22Rv1 (cell line): ENCODE results near the gene PRRC2A.

Source experiments
- H3K27ac ChIP-seq: fragments of 450-650 bp; 2 replicates; pipeline ENCODE4 v1.5.1; 2017
- CTCF ChIP-seq: fragments of 450-650 bp; IDR thresholded peaks from 2 replicates; pipeline ENCODE4 v1.5.1; 2017; ENCODE audit warnings: mild to moderate bottlenecking
- ZFX ChIP-seq: fragments of 450-650 bp; IDR thresholded peaks from 2 replicates; pipeline ENCODE4 v1.6.1; 2017; ENCODE audit warnings: antibody characterized with exemption, borderline replicate concordance

PRRC2A gene

GRCh38 chr6:31631209-31631608 is 10.7 kb downstream of the PRRC2A start:
- 0 out of 2 replicates have a peak overlapping the region, but pooled peaks have one; percentile 2 for H3K27ac ChIP-seq
- TF ChIP-seq CTCF (no peak), ZFX (no peak)

GRCh38 chr6:31631681-31632278 is 11.3 kb downstream of the PRRC2A start:
- peak overlapping the region; percentile 8; the same call in 1 of the 2 replicates for H3K27ac ChIP-seq
- no peak for TF ChIP-seq ZFX
- TF ChIP-seq CTCF: no peak

- peak overlapping the region; percentile 8; the same call in 1 of the 2 replicates for H3K27ac ChIP-seq
- no peak for TF ChIP-seq CTCF
- no peak for TF ChIP-seq ZFX
Observed at GRCh38 chr6:31632279-31632946, 11.9 kb downstream of the PRRC2A start.

- TF ChIP-seq ZFX: no peak
- TF ChIP-seq CTCF: no peak
- H3K27ac ChIP-seq: peak overlapping the region; percentile 8; the same call in 1 of the 2 replicates
Observed at GRCh38 chr6:31633447-31633846, 12.9 kb downstream of the PRRC2A start.

GRCh38 chr6:31634131-31634530 is 13.6 kb downstream of the PRRC2A start:
- H3K27ac ChIP-seq: peak overlapping the region; percentile 1; the same call in 1 of the 2 replicates
- no peak for TF ChIP-seq CTCF

- TF ChIP-seq CTCF (no peak), ZFX (no peak)
Observed at GRCh38 chr6:31634969-31635575, 14.6 kb downstream of the PRRC2A start.

More at GRCh38 chr6:31634969-31635575, 14.6 kb downstream of the PRRC2A start:
- H3K27ac ChIP-seq: peak overlapping the region; percentile 27; the same call in 1 of the 2 replicates
